ENCODE measurements around the gene CDPF1. TPM values are rescaled to one million over a fixed set of nuclear protein-coding genes. Genes with fewer than 3 reads are reported as not detected.

The CDPF1 gene
- total and polyA plus RNA-seq, 12 donors, result 6.3 to 12.7 (median 7.6) TPM

- Histone ChIP-seq H3K36me3 (peaks cover 0 to 64% (median 17%) of the 10 kb centered on the region in 9 donors), H3K27ac (peak overlapping the region in 9 of 10 donors; percentile 10 to 82 (median 62)), H3K4me3 (no peak overlapping the region), H3K9me3 (no peaks in the 10 kb centered on the region), H3K27me3 (no peaks in the 10 kb centered on the region), H3K4me1 (peaks cover under 1 to 38% (median 16%) of the 10 kb centered on the region in 9 donors)
- intact Hi-C loops (cut with DNase I), result no loop called here
- WGBS, 2 donors, result 39 to 45% methylated on average over 9 of the region's 9 CpGs
- ATAC-seq, result peak; percentile 74 to 96 (median 88)
- DNase-seq, result peak; percentile 42 to 66
- no peak for TF ChIP-seq CTCF (IDR thresholded peaks at IDR 0.05)
These were observed 16.9 kb downstream of the CDPF1 start for GRCh38 chr22:46233231-46233630.

- Histone ChIP-seq H3K9me3 (no peaks in the 10 kb centered on the region), H3K27me3 (no peaks in the 10 kb centered on the region), H3K36me3 (peaks cover 0 to 67% (median 20%) of the 10 kb centered on the region in 9 donors), H3K27ac (no peak overlapping the region), H3K4me1 (peaks cover 0 to 19% (median 8%) of the 10 kb centered on the region in 9 donors), H3K4me3 (no peak overlapping the region)
- WGBS, 2 donors, result 78 to 89% methylated on average over 13 of the region's 13 CpGs
- TF ChIP-seq CTCF (IDR thresholded peaks at IDR 0.05), result no peak
- ATAC-seq, result no peak
- intact Hi-C loops (cut with DNase I), result no loop called here
- DNase-seq, result no peak
These were observed 19.7 kb downstream of the CDPF1 start for GRCh38 chr22:46230262-46230901.

GRCh38 chr22:46229701-46230100 is 20.4 kb downstream of the CDPF1 start:
- no peak for TF ChIP-seq CTCF (IDR thresholded peaks at IDR 0.05)
- no peaks in the 10 kb centered on the region for H3K27me3 ChIP-seq
- H3K4me1 ChIP-seq, result peaks cover 0 to 19% (median 8%) of the 10 kb centered on the region in 9 donors
- ATAC-seq (no peak), DNase-seq (no peak)
- intact Hi-C loops (cut with DNase I), result no loop called here
- no peak overlapping the region for H3K27ac ChIP-seq
- H3K4me3 ChIP-seq, result no peak overlapping the region
- WGBS, 2 donors, result 88 to 90% methylated on average over 8 of the region's 8 CpGs
- peaks cover 0 to 65% (median 15%) of the 10 kb centered on the region in 9 donors for H3K36me3 ChIP-seq
- no peaks in the 10 kb centered on the region for H3K9me3 ChIP-seq

- Histone ChIP-seq H3K27ac (no peak overlapping the region), H3K36me3 (peaks cover 0 to 73% (median 19%) of the 10 kb centered on the region in 9 donors), H3K4me3 (no peak overlapping the region), H3K4me1 (no peaks in the 10 kb centered on the region), H3K27me3 (no peaks in the 10 kb centered on the region), H3K9me3 (no peaks in the 10 kb centered on the region)
- no peak for DNase-seq
- WGBS, 2 donors, result 95 to 97% methylated on average over 7 of the region's 7 CpGs
- no peak for ATAC-seq
- intact Hi-C loops (cut with DNase I), result no loop called here
- no peak for TF ChIP-seq CTCF (IDR thresholded peaks at IDR 0.05)
These were observed 23.5 kb downstream of the CDPF1 start for GRCh38 chr22:46226577-46226976.

Measured in heart right ventricle (tissue), 16 donors.